Epithelial cell of esophagus (primary cell): Measurements from ENCODE around the gene MAPKAPK5.

ENCODE experiments used
- DNase-seq: peaks from one replicate; pipeline ENCODE4 v3.0.0; 2010; ENCODE audit warnings: low read depth
- H3K4me3 ChIP-seq: 2 replicates; pipeline ENCODE4 v1.5.1; 2011; ENCODE audit warnings: mild to moderate bottlenecking, low read length, control low read depth
- TF ChIP-seq, protein P1 (sequence below): IDR thresholded peaks from 2 replicates; pipeline ENCODE4 v1.5.1; 2011; ENCODE audit warnings: low read depth, mild to moderate bottlenecking, low read length, control low read depth, inconsistent platforms; ENCODE audit not compliant: insufficient read depth; ENCODE audit errors: missing control alignments

Gene MAPKAPK5

GRCh38 chr12:111869671-111870070, 27.6 kb downstream of the MAPKAPK5 start:
- no peak for DNase-seq
- TF ChIP-seq, protein P1, sequence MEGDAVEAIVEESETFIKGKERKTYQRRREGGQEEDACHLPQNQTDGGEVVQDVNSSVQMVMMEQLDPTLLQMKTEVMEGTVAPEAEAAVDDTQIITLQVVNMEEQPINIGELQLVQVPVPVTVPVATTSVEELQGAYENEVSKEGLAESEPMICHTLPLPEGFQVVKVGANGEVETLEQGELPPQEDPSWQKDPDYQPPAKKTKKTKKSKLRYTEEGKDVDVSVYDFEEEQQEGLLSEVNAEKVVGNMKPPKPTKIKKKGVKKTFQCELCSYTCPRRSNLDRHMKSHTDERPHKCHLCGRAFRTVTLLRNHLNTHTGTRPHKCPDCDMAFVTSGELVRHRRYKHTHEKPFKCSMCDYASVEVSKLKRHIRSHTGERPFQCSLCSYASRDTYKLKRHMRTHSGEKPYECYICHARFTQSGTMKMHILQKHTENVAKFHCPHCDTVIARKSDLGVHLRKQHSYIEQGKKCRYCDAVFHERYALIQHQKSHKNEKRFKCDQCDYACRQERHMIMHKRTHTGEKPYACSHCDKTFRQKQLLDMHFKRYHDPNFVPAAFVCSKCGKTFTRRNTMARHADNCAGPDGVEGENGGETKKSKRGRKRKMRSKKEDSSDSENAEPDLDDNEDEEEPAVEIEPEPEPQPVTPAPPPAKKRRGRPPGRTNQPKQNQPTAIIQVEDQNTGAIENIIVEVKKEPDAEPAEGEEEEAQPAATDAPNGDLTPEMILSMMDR = no peak
- no peak overlapping the region for H3K4me3 ChIP-seq

DNA sequence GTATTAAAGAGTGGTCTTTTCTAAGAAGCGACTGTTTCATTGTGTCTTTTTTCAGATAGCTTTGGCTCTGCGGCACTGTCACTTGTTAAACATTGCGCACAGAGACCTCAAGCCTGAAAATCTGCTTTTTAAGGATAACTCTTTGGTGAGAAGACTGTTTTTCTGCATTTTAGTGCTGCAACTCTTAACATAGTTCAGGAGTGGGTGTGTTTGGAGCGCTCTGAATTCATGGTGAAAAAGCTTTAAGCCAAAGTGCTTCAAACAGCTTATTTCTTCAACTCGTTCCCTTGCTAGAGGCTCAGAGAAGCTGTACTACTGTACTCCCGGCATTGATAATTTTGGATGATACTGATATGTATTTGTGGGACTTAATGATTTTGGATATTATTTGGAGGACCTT, 28.2 kb downstream of the MAPKAPK5 start:
- H3K4me3 ChIP-seq = no peak overlapping the region
- DNase-seq = no peak
- TF ChIP-seq, protein P1 = no peak

- TF ChIP-seq, protein P1 = no peak
- H3K4me3 ChIP-seq = no peak overlapping the region
- DNase-seq = no peak
These were observed 28.7 kb downstream of the MAPKAPK5 start for GRCh38 chr12:111870706-111871105.

DNA sequence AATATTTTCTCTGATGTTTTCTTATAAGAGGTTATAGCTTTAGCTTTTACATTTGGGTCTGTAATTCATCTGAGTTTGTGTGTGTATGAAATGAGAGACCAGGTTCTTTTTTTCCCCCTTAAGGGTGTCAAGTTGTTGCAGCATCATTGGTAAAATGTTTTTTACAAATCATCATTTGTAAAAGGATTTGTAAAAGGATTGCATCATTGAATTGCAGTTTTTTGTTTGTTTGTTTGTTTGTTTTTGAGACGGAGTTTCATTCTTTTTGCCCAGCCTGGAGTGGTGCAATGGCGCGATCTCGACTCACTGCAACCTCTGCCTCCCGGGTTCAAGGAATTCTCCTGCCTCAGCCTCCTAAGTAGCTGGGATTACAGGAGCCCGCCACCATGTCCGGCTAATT, 31.1 kb downstream of the MAPKAPK5 start:
- no peak overlapping the region for H3K4me3 ChIP-seq
- TF ChIP-seq, protein P1 = no peak
- DNase-seq = no peak

- no peak for DNase-seq
- H3K4me3 ChIP-seq = no peak overlapping the region
- TF ChIP-seq, protein P1 = no peak
These were observed 39.7 kb downstream of the MAPKAPK5 start for GRCh38 chr12:111881716-111882115.

DNA sequence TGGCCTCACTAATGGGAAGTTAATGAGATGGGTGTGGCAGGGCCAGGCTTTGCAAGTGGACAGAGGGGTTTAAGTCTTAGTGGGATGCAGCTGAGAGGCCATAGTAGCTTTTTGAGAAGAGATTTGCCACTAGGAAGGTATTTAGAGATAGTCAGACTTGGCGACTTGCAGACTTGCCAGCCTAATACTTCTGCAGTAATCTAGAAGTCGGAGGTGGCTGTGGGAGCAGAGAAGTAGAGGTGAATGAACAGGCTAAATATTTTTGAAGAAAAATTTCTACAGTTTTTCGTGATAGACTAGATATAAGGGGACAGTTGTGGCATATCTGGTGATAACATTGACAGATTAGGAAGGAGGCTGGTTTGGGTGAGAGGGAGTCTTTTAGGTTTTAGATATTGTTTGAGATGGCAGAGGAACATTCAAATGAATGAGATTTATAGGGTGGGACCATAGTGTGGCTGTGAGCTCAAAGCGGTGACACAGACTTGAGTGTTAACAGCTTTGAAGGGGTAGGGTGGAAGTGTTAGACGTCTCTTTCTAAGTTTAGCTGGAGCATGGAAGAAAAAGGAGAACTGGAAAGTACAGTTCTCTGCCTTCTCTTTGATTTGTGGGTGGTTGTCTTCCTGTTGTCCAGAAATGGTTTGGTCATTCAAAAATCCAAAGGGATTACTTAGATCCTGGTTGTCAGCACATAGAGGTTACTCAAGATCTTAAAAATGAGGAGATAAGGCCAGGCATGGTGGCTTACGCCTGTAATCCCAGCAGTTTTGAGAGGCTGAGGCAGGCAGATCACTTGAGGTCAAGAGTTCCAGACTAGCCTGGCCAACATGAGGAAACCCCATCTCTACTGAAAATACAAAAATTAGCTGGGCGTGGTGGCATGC, 44.9 kb downstream of the MAPKAPK5 start:
- no peak overlapping the region for H3K4me3 ChIP-seq
- DNase-seq = no peak
- TF ChIP-seq, protein P1 = no peak
